ENCODE measurements around the gene TARDBP.

- TF ChIP-seq CTCF (conservative IDR thresholded peaks at IDR 0.05) (no peak), ZFX (IDR thresholded peaks at IDR 0.05) (no peak)
These were observed 38.9 kb upstream of the TARDBP start for GRCh38 chr1:10973552-10973951.
